Nephron (organoid): ENCODE results near the gene PLAAT4.
A peak's percentile ranks its signal among the peaks of the same experiment; 100 is the strongest.
"Not testable (repeated sequence)": the region's sequence is repeated elsewhere in the genome, so short reads cannot be mapped to it uniquely, and the experiment has no call there.

ENCODE experiments used
- H3K27ac Mint-ChIP-seq, 3 experiments: 2 replicates each; pipeline ENCODE4 v1.8.0; 2020; ENCODE audit warnings: mixed read lengths in 3 of 3, mild to moderate bottlenecking in 2 of 3, moderate library complexity in 1 of 3
- H3K27me3 Mint-ChIP-seq: 2 replicates; pipeline ENCODE4 v1.8.0; 2021; ENCODE audit warnings: low read depth, mild to moderate bottlenecking, moderate library complexity, mixed read lengths
- H3K36me3 Mint-ChIP-seq: 2 replicates; pipeline ENCODE4 v1.8.0; 2020; ENCODE audit warnings: low read depth, mixed read lengths
- H3K4me1 Mint-ChIP-seq: 2 replicates; pipeline ENCODE4 v1.8.0; 2020; ENCODE audit warnings: mixed read lengths
- H3K4me3 Mint-ChIP-seq, 3 experiments: 2 replicates each; pipeline ENCODE4 v1.8.0; 2020; ENCODE audit warnings: mild to moderate bottlenecking in 3 of 3, mixed read lengths in 3 of 3, moderate library complexity in 2 of 3
- H3K9me3 Mint-ChIP-seq: 2 replicates; pipeline ENCODE4 v1.8.0; 2020; ENCODE audit warnings: mixed read lengths
- TF ChIP-seq, protein P1 (sequence below), 3 experiments: fragments of 200-600 bp; sonication (generic); IDR thresholded peaks; one replicate each; pipeline ENCODE4 v1.5.0; 2021; ENCODE audit warnings: antibody characterized with exemption in 3 of 3; ENCODE audit not compliant: unreplicated experiment in 3 of 3

PLAAT4 gene

DNA sequence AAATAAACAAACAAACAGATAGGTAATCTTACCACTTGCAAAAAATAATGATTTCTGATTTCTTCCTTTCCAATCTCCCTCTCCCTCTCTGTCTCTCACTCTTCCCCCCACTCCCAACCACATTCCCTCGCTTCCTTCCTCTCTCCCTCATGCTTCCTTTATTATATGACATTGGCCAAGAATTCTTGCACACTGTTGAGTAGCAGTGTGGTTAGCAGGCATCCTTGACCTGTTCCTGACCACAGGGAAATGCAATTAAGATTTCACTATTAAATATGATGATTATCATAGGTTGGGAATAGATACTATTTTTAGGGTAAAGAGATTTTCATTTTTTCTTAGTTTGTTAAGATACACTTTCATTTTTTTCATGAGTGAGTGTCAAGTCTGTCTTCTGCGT lies 14.7 kb upstream of the PLAAT4 start:
- TF ChIP-seq, protein P1, sequence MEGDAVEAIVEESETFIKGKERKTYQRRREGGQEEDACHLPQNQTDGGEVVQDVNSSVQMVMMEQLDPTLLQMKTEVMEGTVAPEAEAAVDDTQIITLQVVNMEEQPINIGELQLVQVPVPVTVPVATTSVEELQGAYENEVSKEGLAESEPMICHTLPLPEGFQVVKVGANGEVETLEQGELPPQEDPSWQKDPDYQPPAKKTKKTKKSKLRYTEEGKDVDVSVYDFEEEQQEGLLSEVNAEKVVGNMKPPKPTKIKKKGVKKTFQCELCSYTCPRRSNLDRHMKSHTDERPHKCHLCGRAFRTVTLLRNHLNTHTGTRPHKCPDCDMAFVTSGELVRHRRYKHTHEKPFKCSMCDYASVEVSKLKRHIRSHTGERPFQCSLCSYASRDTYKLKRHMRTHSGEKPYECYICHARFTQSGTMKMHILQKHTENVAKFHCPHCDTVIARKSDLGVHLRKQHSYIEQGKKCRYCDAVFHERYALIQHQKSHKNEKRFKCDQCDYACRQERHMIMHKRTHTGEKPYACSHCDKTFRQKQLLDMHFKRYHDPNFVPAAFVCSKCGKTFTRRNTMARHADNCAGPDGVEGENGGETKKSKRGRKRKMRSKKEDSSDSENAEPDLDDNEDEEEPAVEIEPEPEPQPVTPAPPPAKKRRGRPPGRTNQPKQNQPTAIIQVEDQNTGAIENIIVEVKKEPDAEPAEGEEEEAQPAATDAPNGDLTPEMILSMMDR (IDR thresholded peaks at IDR 0.05; ENCODE audit: unreplicated experiment in 3 of 3), result no peak
- Mint-ChIP-seq H3K9me3 (peaks cover 14% of the 10 kb centered on the region), H3K27me3 (no peaks in the 10 kb centered on the region), H3K27ac (no peak overlapping the region), H3K4me3 (no peak overlapping the region), H3K4me1 (no peaks in the 10 kb centered on the region), H3K36me3 (no peaks in the 10 kb centered on the region)

DNA sequence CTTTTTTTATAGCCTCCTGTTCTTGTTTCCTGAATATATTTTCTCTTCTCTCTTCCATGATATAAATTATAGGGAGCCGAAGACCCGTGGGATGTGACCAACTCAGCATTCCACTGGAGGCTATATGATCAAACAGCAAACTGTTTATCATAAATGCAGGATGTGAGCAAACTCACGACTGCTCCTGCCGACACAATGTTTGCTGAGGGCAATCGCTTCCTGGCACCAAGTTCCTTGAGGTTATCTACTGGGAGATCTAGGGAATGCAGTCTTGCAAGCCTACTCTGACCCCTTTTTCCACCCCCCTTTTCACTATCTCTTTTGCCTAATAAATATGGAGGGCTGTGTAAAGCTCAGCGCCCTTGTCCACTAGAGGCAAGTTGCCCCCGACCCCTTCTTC lies 13.5 kb upstream of the PLAAT4 start:
- no peaks in the 10 kb centered on the region for H3K4me1 Mint-ChIP-seq
- no peak overlapping the region for H3K4me3 Mint-ChIP-seq
- TF ChIP-seq, protein P1 (IDR thresholded peaks at IDR 0.05; ENCODE audit: unreplicated experiment in 3 of 3), result no peak
- no peaks in the 10 kb centered on the region for H3K36me3 Mint-ChIP-seq
- no peak overlapping the region for H3K27ac Mint-ChIP-seq
- H3K9me3 Mint-ChIP-seq, result peaks cover 12% of the 10 kb centered on the region
- no peaks in the 10 kb centered on the region for H3K27me3 Mint-ChIP-seq

DNA sequence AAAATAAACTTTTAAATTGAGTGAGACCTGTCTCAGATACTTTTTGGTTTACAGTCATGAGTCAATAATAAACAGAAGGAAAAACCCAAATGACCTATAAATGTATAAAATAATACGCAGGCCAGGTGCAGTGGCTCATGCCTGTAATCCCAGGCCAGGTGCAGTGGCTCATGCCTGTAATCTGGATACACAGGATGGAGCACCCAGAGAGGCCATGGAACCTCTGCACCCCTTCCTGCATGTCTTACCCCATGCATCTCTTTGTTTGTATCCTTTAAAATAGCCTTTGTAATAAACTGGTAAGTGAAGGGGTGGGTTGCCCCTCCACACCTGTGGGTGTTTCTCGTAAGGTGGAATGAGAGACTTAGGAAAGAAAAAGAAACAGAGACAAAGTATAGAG lies 8.9 kb upstream of the PLAAT4 start:
- peaks cover 7% of the 10 kb centered on the region for H3K9me3 Mint-ChIP-seq
- peaks cover 5% of the 10 kb centered on the region for H3K4me1 Mint-ChIP-seq
- no peak overlapping the region for H3K4me3 Mint-ChIP-seq
- H3K36me3 Mint-ChIP-seq, result no peaks in the 10 kb centered on the region
- peaks cover 4% of the 10 kb centered on the region for H3K27me3 Mint-ChIP-seq
- TF ChIP-seq, protein P1 (IDR thresholded peaks at IDR 0.05; ENCODE audit: unreplicated experiment in 3 of 3), result no peak
- peak overlapping the region in 1 of 3 experiments; percentile 17 for H3K27ac Mint-ChIP-seq

DNA sequence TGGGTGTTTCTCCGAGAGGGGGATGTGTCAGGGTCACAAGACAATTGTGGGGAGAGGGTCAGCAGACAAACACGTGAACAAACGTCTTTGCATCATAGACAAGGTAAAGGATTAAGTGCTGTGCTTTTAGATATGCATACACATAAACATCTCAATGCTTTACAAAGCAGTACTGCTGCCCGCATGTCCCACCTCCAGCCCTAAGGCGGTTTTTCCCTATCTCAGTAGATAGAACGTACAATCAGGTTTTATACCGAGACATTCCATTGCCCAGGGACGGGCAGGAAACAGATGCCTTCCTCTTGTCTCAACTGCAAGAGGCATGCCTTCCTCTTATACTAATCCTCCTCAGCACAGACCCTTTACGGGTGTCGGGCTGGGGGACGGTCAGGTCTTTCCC lies 8.5 kb upstream of the PLAAT4 start:
- not testable (repeated sequence) for H3K4me1 Mint-ChIP-seq, H3K36me3 Mint-ChIP-seq, H3K4me3 Mint-ChIP-seq, H3K27me3 Mint-ChIP-seq, H3K9me3 Mint-ChIP-seq
- peak overlapping the region in 1 of 3 experiments; percentile 17 for H3K27ac Mint-ChIP-seq

DNA sequence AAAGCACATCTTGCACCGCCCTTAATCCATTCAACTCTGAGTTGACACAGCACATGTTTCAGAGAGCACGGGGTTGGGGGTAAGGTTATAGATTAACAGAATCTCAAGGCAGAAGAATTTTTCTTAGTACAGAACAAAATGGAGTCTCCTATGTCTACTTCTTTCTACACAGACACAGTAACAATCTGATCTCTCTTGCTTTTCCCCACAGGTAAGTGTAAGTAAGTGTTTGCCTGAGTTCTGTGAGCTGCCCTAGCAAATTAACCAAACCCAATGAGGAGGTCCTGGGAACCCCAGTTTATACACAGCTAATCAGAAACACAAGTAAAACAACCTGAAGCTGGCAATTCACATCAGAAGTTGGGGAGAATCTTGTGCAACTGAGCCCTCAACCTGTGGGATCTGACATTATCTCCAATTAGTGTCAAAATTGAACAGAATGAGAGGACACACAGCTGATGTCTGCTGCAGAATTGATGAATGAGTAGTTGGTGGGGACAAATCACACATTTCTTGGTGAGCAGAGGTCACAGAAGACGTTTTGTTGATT lies 7.8 kb upstream of the PLAAT4 start:
- H3K36me3 Mint-ChIP-seq, H3K4me1 Mint-ChIP-seq, H3K9me3 Mint-ChIP-seq, H3K27me3 Mint-ChIP-seq, H3K4me3 Mint-ChIP-seq: not testable (repeated sequence)
- H3K27ac Mint-ChIP-seq, result peak overlapping the region in 2 of 3 experiments; percentile 64 to 88

DNA sequence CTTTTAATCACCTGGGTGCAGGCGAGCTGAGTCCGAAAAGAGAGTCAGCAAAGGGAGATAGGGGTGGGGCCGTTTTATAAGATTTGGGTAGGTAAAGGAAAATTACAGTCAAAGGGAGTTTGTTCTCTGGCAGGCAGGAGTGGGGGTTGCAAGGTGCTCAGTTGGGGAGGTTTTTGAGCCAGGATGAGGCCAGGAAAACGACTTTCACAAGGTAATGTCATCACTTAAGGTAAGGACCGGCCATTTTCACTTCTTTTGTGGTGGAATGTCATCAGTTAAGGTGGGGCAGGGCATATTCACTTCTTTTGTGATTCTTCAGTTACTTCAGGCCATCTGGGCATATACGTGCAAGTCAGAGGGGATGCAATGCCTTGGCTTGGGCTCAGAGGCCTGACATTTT lies 7.2 kb upstream of the PLAAT4 start:
- not testable (repeated sequence) for H3K36me3 Mint-ChIP-seq, H3K4me1 Mint-ChIP-seq, H3K27me3 Mint-ChIP-seq, H3K4me3 Mint-ChIP-seq, H3K9me3 Mint-ChIP-seq
- H3K27ac Mint-ChIP-seq, result peak overlapping the region in 2 of 3 experiments; percentile 16 to 64

DNA sequence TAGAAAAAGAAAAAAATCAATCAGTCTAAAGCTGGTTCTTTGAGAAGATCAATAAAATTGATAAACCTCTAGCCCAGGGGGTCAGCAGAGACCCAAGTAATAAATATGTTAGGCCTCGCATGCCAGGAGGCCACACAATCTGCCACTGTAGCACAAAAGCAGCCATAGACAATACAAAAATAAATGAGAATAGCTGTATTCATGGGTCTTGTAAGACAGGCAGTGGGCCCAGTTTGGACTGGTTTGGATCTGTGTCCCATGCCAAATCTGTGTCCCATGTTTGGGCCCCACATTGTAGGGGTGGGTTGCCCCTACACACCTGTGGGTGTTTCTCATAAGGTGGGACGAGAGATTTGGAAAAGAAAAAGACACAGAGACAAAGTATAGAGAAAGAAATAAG lies 6.6 kb upstream of the PLAAT4 start:
- no peaks in the 10 kb centered on the region for H3K36me3 Mint-ChIP-seq
- TF ChIP-seq, protein P1 (IDR thresholded peaks at IDR 0.05; ENCODE audit: unreplicated experiment in 3 of 3), result no peak
- H3K4me3 Mint-ChIP-seq, result no peak overlapping the region
- H3K27me3 Mint-ChIP-seq, result peaks cover 4% of the 10 kb centered on the region
- H3K27ac Mint-ChIP-seq, result no peak overlapping the region
- peaks cover 5% of the 10 kb centered on the region for H3K4me1 Mint-ChIP-seq
- H3K9me3 Mint-ChIP-seq, result no peaks in the 10 kb centered on the region

DNA sequence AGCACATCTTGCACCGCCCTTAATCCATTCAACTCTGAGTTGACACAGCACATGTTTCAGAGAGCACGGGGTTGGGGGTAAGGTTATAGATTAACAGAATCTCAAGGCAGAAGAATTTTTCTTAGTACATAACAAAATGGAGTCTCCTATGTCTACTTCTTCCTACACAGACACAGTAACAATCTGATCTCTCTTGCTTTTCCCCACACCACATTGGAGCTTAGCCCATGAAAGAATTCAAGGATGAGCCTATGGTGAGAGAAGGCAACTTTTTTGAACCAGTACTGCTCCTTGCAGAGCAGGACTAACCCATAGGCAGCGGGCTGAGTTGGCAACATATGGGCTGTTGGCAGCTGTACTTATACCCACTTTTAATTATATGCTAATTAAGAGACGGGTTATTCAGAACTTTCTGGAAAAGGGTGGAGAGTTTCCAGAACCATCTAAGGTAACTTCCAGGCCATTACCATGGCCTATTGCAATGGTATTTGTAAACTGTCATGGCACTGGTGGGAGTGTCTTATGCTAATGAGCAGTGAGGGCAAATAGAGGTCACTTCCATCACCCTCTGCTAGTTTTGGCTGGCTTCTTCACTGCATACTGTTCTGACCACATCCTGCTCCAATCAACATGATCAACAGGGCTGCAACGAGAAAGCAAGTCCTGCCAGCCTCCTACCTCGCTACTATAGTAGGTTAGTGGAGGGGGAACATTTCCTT lies 5.4 kb upstream of the PLAAT4 start:
- H3K4me3 Mint-ChIP-seq, H3K4me1 Mint-ChIP-seq, H3K9me3 Mint-ChIP-seq, H3K27me3 Mint-ChIP-seq, H3K36me3 Mint-ChIP-seq: not testable (repeated sequence)
- peak overlapping the region; percentile 51 to 89 (median 78) for H3K27ac Mint-ChIP-seq
